Measurements from ENCODE around the gene CENPX. TPM values are rescaled to one million over a fixed set of nuclear protein-coding genes. Genes with fewer than 3 reads are reported as not detected.

CENPX gene
- total RNA-seq, 1 donor from 2014 or later = 61.3 TPM

GRCh38 chr17:82013341-82013740 is 9.3 kb downstream of the CENPX start:
- Histone ChIP-seq H3K4me3 (ENCODE audit: low read depth, low read length) (no peak overlapping the region), H3K36me3 (ENCODE audit: control insufficient read depth, insufficient read depth, low read length) (peaks cover 3% of the 10 kb centered on the region), H3K27me3 (ENCODE audit: control insufficient read depth, insufficient read depth, low read length) (no peaks in the 10 kb centered on the region)
- DNase-seq (ENCODE audit: low read depth) = no peak
- TF ChIP-seq, protein P1, sequence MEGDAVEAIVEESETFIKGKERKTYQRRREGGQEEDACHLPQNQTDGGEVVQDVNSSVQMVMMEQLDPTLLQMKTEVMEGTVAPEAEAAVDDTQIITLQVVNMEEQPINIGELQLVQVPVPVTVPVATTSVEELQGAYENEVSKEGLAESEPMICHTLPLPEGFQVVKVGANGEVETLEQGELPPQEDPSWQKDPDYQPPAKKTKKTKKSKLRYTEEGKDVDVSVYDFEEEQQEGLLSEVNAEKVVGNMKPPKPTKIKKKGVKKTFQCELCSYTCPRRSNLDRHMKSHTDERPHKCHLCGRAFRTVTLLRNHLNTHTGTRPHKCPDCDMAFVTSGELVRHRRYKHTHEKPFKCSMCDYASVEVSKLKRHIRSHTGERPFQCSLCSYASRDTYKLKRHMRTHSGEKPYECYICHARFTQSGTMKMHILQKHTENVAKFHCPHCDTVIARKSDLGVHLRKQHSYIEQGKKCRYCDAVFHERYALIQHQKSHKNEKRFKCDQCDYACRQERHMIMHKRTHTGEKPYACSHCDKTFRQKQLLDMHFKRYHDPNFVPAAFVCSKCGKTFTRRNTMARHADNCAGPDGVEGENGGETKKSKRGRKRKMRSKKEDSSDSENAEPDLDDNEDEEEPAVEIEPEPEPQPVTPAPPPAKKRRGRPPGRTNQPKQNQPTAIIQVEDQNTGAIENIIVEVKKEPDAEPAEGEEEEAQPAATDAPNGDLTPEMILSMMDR (IDR thresholded peaks at IDR 0.05; ENCODE audit: insufficient read depth, low read length, poor library complexity, severe bottlenecking) = no peak

GRCh38 chr17:82012640-82013295 is 9.9 kb downstream of the CENPX start:
- DNase-seq (ENCODE audit: low read depth) = no peak
- Histone ChIP-seq H3K27me3 (ENCODE audit: control insufficient read depth, insufficient read depth, low read length) (no peaks in the 10 kb centered on the region), H3K4me3 (ENCODE audit: low read depth, low read length) (no peak overlapping the region), H3K36me3 (ENCODE audit: control insufficient read depth, insufficient read depth, low read length) (no peaks in the 10 kb centered on the region)
- TF ChIP-seq, protein P1 (IDR thresholded peaks at IDR 0.05; ENCODE audit: insufficient read depth, low read length, poor library complexity, severe bottlenecking) = no peak

GRCh38 chr17:82012261-82012639 is 10.4 kb downstream of the CENPX start:
- H3K36me3 ChIP-seq (ENCODE audit: control insufficient read depth, insufficient read depth, low read length) = no peaks in the 10 kb centered on the region
- no peak for DNase-seq (ENCODE audit: low read depth)
- H3K4me3 ChIP-seq (ENCODE audit: low read depth, low read length) = no peak overlapping the region
- H3K27me3 ChIP-seq (ENCODE audit: control insufficient read depth, insufficient read depth, low read length) = no peaks in the 10 kb centered on the region
- TF ChIP-seq, protein P1 (IDR thresholded peaks at IDR 0.05; ENCODE audit: insufficient read depth, low read length, poor library complexity, severe bottlenecking) = no peak

DNA sequence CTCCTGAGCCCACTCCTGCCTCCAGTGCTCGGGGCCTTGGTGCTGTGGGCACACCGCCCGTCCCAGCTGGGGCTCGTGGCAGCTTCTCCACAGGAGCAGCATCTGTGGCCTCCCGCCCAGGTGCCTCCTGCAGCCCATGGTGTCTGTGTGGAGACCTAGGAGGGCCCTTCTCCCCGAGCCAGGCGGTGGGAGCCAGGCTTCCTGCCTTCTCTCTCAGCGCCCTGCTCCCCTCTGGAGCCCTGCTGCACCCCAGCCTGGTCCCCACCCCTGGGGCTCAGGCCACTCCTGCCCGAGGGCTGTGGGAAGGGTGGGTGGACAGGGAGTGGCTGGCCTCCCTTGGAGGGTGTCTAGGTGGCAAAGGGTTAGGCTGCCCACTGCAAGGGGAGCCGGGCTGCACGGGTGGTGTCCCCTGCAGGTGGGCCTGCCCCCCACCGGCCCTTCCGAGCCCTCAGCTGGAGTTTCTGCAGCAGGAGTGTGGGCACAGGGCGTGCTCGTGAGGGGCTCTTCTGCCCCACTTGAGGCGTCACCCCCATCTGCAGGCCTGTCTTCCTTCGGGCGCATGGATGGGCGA is 11.0 kb downstream of the CENPX start:
- no peak for DNase-seq (ENCODE audit: low read depth)
- TF ChIP-seq, protein P1 (IDR thresholded peaks at IDR 0.05; ENCODE audit: insufficient read depth, low read length, poor library complexity, severe bottlenecking) = no peak
- H3K4me3 ChIP-seq (ENCODE audit: low read depth, low read length) = no peak overlapping the region
- no peaks in the 10 kb centered on the region for H3K36me3 ChIP-seq (ENCODE audit: control insufficient read depth, insufficient read depth, low read length)
- no peaks in the 10 kb centered on the region for H3K27me3 ChIP-seq (ENCODE audit: control insufficient read depth, insufficient read depth, low read length)

DNA sequence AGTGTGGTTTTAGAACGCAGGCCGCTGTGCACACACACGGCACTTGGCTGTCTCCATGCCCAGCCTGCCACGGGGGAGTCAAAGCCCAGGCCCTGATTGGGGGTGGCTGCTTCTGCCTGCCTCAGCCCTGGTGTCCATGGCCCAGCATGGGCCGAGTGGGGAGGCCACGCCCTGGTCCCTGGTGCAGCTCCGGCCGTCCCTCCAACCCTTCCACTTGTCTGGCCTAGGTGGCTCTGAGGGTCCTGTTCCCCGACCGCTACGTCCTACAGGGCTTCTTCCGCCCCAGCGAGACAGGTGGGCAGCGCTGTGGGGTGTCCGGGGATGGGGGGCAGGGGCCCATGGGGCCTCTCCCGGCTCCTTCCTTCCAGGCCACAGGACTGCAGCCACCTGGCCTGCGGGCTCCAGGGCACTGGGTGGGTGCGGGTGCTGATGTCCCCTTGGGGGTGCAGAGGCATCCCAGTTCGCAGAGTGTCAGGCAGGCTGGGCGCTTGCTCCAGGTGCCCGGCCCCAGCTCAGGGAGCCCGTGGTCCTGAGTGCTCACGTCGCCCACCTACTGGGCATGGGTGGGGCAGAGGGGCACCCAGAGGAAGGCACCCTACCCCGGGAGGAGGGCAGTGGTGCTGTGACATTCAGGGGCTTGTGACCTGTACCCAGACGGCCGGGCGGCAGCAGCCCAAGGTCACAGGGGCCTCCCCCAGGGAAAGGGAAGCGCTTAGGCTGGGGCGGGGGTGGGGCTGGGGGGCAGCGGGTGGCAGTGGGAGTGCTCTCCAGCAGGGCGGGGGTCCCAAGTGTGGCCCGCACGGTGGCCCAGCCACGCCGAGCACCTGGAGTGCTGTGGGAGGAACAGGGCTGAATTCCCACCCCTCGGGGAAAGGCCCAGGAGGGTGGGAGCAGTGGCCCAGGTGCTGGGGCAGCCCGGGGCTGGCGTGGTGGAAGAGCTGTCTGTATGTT is 11.8 kb downstream of the CENPX start:
- no peaks in the 10 kb centered on the region for H3K27me3 ChIP-seq (ENCODE audit: control insufficient read depth, insufficient read depth, low read length)
- H3K36me3 ChIP-seq (ENCODE audit: control insufficient read depth, insufficient read depth, low read length) = no peaks in the 10 kb centered on the region
- DNase-seq (ENCODE audit: low read depth) = no peak
- no peak overlapping the region for H3K4me3 ChIP-seq (ENCODE audit: low read depth, low read length)
- TF ChIP-seq, protein P1 (IDR thresholded peaks at IDR 0.05; ENCODE audit: insufficient read depth, low read length, poor library complexity, severe bottlenecking) = no peak
